Esophagus (tissue), 2 donors: ENCODE data around the gene ZFAND5. TPM values are rescaled to one million over a fixed set of nuclear protein-coding genes. Genes with fewer than 3 reads are reported as not detected.

Source experiments
- H3K27ac ChIP-seq, 2 donors: one replicate each; pipeline ENCODE4 v1.5.1; 2013; ENCODE audit warnings: low read depth in 2 of 2, mild to moderate bottlenecking in 2 of 2, inconsistent platforms in 1 of 2, low read length in 1 of 2, moderate library complexity in 1 of 2
- H3K27me3 ChIP-seq, 2 donors: one replicate each; pipeline ENCODE4 v1.6.1; 2013; ENCODE audit warnings: low read length in 2 of 2, control low read depth in 1 of 2, mild to moderate bottlenecking in 1 of 2; ENCODE audit not compliant: insufficient read depth in 2 of 2, control insufficient read depth in 1 of 2
- H3K36me3 ChIP-seq, 2 donors: one replicate each; pipeline ENCODE4 v1.6.1; 2013; ENCODE audit warnings: low read length in 1 of 2; ENCODE audit not compliant: control insufficient read depth in 2 of 2, insufficient read depth in 2 of 2
- H3K4me1 ChIP-seq, 2 donors: one replicate each; pipeline ENCODE4 v1.6.1; 2013; ENCODE audit warnings: low read length in 1 of 2; ENCODE audit not compliant: control insufficient read depth in 2 of 2, insufficient read depth in 2 of 2
- H3K4me3 ChIP-seq, 2 donors: one replicate each; pipeline ENCODE4 v1.5.1; 2013; ENCODE audit warnings: low read length in 2 of 2, mild to moderate bottlenecking in 2 of 2, low read depth in 1 of 2, moderate library complexity in 1 of 2
- H3K9me3 ChIP-seq, 2 donors: one replicate each; pipeline ENCODE4 v1.6.1; 2013; ENCODE audit warnings: mild to moderate bottlenecking in 2 of 2, low read depth in 1 of 2, low read length in 1 of 2, moderate library complexity in 1 of 2; ENCODE audit not compliant: control insufficient read depth in 2 of 2, insufficient read depth in 1 of 2
- WGBS, 2 donors: extraction: QIAGEN DNeasy Blood & Tissue Kit; methylation state at CpG; one replicate each; pipeline ENCODE4 v1.1.7; 2013; 5-methylcytosine and 5-hydroxymethylcytosine counted together
- polyA plus RNA-seq, 2 donors: library from polyadenylated mRNA; stranded (reverse); fragments of 200-250 nt; gene quantifications; one replicate each; pipeline ENCODE4 v1.2.3, GENCODE V29; 2013
- donor health status: healthy with polysubstance abuse.
- donor health status: Bipolar disorder and iron deficiency.

ZFAND5 gene
- polyA plus RNA-seq, 2 donors, result 124 to 155 TPM

GRCh38 chr9:72353455-72354116, 11.4 kb downstream of the ZFAND5 start:
- Histone ChIP-seq H3K27me3 (no peaks in the 10 kb centered on the region), H3K36me3 (peaks cover 0 to 2% of the 10 kb centered on the region in 2 donors), H3K4me1 (no peaks in the 10 kb centered on the region), H3K4me3 (no peak overlapping the region), H3K27ac (no peak overlapping the region), H3K9me3 (no peaks in the 10 kb centered on the region)
- 91 to 96% methylated on average over 4 of the region's 4 CpGs for WGBS, 2 donors

GRCh38 chr9:72352911-72353388, 12.1 kb downstream of the ZFAND5 start:
- Histone ChIP-seq H3K4me1 (no peaks in the 10 kb centered on the region), H3K27ac (no peak overlapping the region), H3K9me3 (no peaks in the 10 kb centered on the region), H3K36me3 (peaks cover 0 to 2% of the 10 kb centered on the region in 2 donors), H3K27me3 (no peaks in the 10 kb centered on the region), H3K4me3 (no peak overlapping the region)
- WGBS, 2 donors, result 63 to 67% methylated on average over 2 of the region's 2 CpGs

- WGBS, 2 donors, result 90 to 92% methylated on average over 15 of the region's 15 CpGs
- H3K4me3 ChIP-seq, result no peak overlapping the region
- H3K27me3 ChIP-seq, result no peaks in the 10 kb centered on the region
- H3K36me3 ChIP-seq, result peaks cover 0 to 2% of the 10 kb centered on the region in 2 donors
- H3K4me1 ChIP-seq, result no peaks in the 10 kb centered on the region
- H3K27ac ChIP-seq, result peak overlapping the region in 1 of 2 donors; percentile 2
- H3K9me3 ChIP-seq, result no peaks in the 10 kb centered on the region
These were observed 13.2 kb downstream of the ZFAND5 start for GRCh38 chr9:72351538-72352453.

GRCh38 chr9:72349911-72350310, 15.1 kb downstream of the ZFAND5 start:
- no peak overlapping the region for H3K4me3 ChIP-seq
- no peaks in the 10 kb centered on the region for H3K4me1 ChIP-seq
- H3K9me3 ChIP-seq, result no peaks in the 10 kb centered on the region
- no peak overlapping the region for H3K27ac ChIP-seq
- WGBS, 2 donors, result 59 to 66% methylated on average over 1 of the region's 1 CpG
- peaks cover 0 to 2% of the 10 kb centered on the region in 2 donors for H3K36me3 ChIP-seq
- H3K27me3 ChIP-seq, result no peaks in the 10 kb centered on the region

GRCh38 chr9:72349240-72349639, 15.8 kb downstream of the ZFAND5 start:
- Histone ChIP-seq H3K4me3 (no peak overlapping the region), H3K9me3 (no peaks in the 10 kb centered on the region)
- 79 to 82% methylated on average over 2 of the region's 2 CpGs for WGBS, 2 donors

GRCh38 chr9:72346333-72346732, 18.7 kb downstream of the ZFAND5 start:
- Histone ChIP-seq H3K9me3 (no peaks in the 10 kb centered on the region), H3K36me3 (no peaks in the 10 kb centered on the region), H3K4me3 (no peak overlapping the region), H3K4me1 (no peaks in the 10 kb centered on the region), H3K27me3 (no peaks in the 10 kb centered on the region), H3K27ac (no peak overlapping the region)
- WGBS, 2 donors, result 68 to 86% methylated on average over 1 of the region's 1 CpG

More at GRCh38 chr9:72349240-72349639, 15.8 kb downstream of the ZFAND5 start:
- Histone ChIP-seq H3K27me3 (no peaks in the 10 kb centered on the region), H3K36me3 (no peaks in the 10 kb centered on the region), H3K4me1 (no peaks in the 10 kb centered on the region), H3K27ac (no peak overlapping the region)

- Histone ChIP-seq H3K36me3 (no peaks in the 10 kb centered on the region), H3K9me3 (no peaks in the 10 kb centered on the region), H3K27ac (no peak overlapping the region), H3K27me3 (no peaks in the 10 kb centered on the region), H3K4me1 (no peaks in the 10 kb centered on the region), H3K4me3 (no peak overlapping the region)
- 89 to 91% methylated on average over 4 of the region's 4 CpGs for WGBS, 2 donors
These were observed 26.4 kb downstream of the ZFAND5 start for GRCh38 chr9:72338631-72339030.

GRCh38 chr9:72337286-72337685, 27.7 kb downstream of the ZFAND5 start:
- H3K27ac ChIP-seq, result no peak overlapping the region
- WGBS, 2 donors, result 71 to 75% methylated on average over 5 of the region's 5 CpGs
- no peaks in the 10 kb centered on the region for H3K4me1 ChIP-seq
- no peaks in the 10 kb centered on the region for H3K27me3 ChIP-seq
- no peaks in the 10 kb centered on the region for H3K36me3 ChIP-seq
- no peaks in the 10 kb centered on the region for H3K9me3 ChIP-seq
- no peak overlapping the region for H3K4me3 ChIP-seq

GRCh38 chr9:72334658-72335337, 30.2 kb downstream of the ZFAND5 start:
- Histone ChIP-seq H3K27me3 (no peaks in the 10 kb centered on the region), H3K27ac (peak overlapping the region in 1 of 2 donors; percentile 76), H3K36me3 (no peaks in the 10 kb centered on the region), H3K4me3 (no peak overlapping the region), H3K4me1 (no peaks in the 10 kb centered on the region), H3K9me3 (no peaks in the 10 kb centered on the region)
- WGBS, 2 donors, result 87 to 90% methylated on average over 6 of the region's 6 CpGs
